Tibial nerve (tissue), 4 donors: ENCODE data around the gene SH3RF2. TPM values are rescaled to one million over a fixed set of nuclear protein-coding genes. Genes with fewer than 3 reads are reported as not detected.

ENCODE experiments used
- DNase-seq, 2 donors: peaks; one replicate each; pipeline ENCODE4 v3.0.0-alpha.2; 2019; ENCODE audit warnings: low spot score in 2 of 2
- H3K27ac ChIP-seq, 4 donors: fragments of 200-600 bp; sonication (generic) in 3 of 4; one replicate each; pipeline ENCODE4 v1.5.1; 2017 to 2019; ENCODE audit warnings: mild to moderate bottlenecking in 1 of 4
- H3K27me3 ChIP-seq, 2 donors: fragments of 200-600 bp; sonication (generic) in 1 of 2; one replicate each; pipeline versions ENCODE4 v1.5.1 to v1.6.0; 2017 to 2019
- H3K36me3 ChIP-seq, 3 donors: fragments of 200-600 bp; sonication (generic); one replicate each; pipeline ENCODE4 v1.5.1; 2018 to 2019
- H3K4me1 ChIP-seq, 4 donors: fragments of 200-600 bp; sonication (generic) in 3 of 4; one replicate each; pipeline ENCODE4 v1.5.1; 2017 to 2019
- H3K4me3 ChIP-seq, 4 donors: fragments of 200-600 bp; sonication (generic) in 3 of 4; one replicate each; pipeline ENCODE4 v1.5.1; 2017 to 2019; ENCODE audit warnings: mild to moderate bottlenecking in 1 of 4, moderate library complexity in 1 of 4
- H3K9me3 ChIP-seq, 4 donors: fragments of 200-600 bp; sonication (generic) in 3 of 4; one replicate each; pipeline ENCODE4 v1.5.1; 2017 to 2019
- CTCF ChIP-seq, 5 experiments: fragments of 200-600 bp in 3 of 5; fragments of 450-650 bp in 2 of 5; sonication (generic) in 3 of 5; IDR thresholded peaks; one replicate each; pipeline ENCODE4 v1.5.1; 2016 to 2019; ENCODE audit warnings: antibody characterized with exemption in 5 of 5, mild to moderate bottlenecking in 3 of 5, moderate library complexity in 2 of 5
- EP300 ChIP-seq, 2 donors: sonication (generic); formaldehyde crosslinking; IDR thresholded peaks; one replicate each; pipeline ENCODE4 v1.6.1; 2017; ENCODE audit warnings: antibody characterized with exemption in 2 of 2, mild to moderate bottlenecking in 1 of 2
- POLR2A ChIP-seq, 2 donors: fragments of 450-650 bp; IDR thresholded peaks; one replicate each; pipeline ENCODE4 v1.6.1; 2017; ENCODE audit warnings: antibody characterized with exemption in 2 of 2, mild to moderate bottlenecking in 2 of 2, moderate library complexity in 2 of 2
- WGBS, 2 donors: methylation state at CpG; one replicate each; pipeline ENCODE4 v1.1.5; 2018; 5-methylcytosine and 5-hydroxymethylcytosine counted together
- total RNA-seq, 4 donors: library from RNA; depleted of rRNA; stranded (reverse); fragments of >200 nt; gene quantifications; one replicate each; pipeline ENCODE4 v1.1.0, GENCODE V29; 2016

SH3RF2 gene
- total RNA-seq, 4 donors from 2014 or later: 1.0 to 5.1 (median 2.0) TPM

GRCh38 chr5:146005264-146005663 lies 68.9 kb downstream of the SH3RF2 start:
- DNase-seq: no peak
- H3K9me3 ChIP-seq: no peaks in the 10 kb centered on the region
- no peak overlapping the region for H3K4me3 ChIP-seq
- H3K27me3 ChIP-seq: no peaks in the 10 kb centered on the region
- H3K4me1 ChIP-seq: no peaks in the 10 kb centered on the region
- no peaks in the 10 kb centered on the region for H3K36me3 ChIP-seq
- TF ChIP-seq EP300 (IDR thresholded peaks at IDR 0.05): no peak
- no peak for TF ChIP-seq POLR2A (IDR thresholded peaks at IDR 0.05)
- no peak for TF ChIP-seq CTCF (IDR thresholded peaks at IDR 0.05)
- WGBS, 2 donors: 84 to 86% methylated on average over 1 of the region's 1 CpG
- no peak overlapping the region for H3K27ac ChIP-seq

- H3K27me3 ChIP-seq: no peaks in the 10 kb centered on the region
- H3K4me3 ChIP-seq: no peak overlapping the region
- H3K9me3 ChIP-seq: no peaks in the 10 kb centered on the region
- no peak for TF ChIP-seq CTCF (IDR thresholded peaks at IDR 0.05)
- no peak for TF ChIP-seq EP300 (IDR thresholded peaks at IDR 0.05)
- TF ChIP-seq POLR2A (IDR thresholded peaks at IDR 0.05): no peak
- no peaks in the 10 kb centered on the region for H3K36me3 ChIP-seq
- no peak overlapping the region for H3K27ac ChIP-seq
- no peaks in the 10 kb centered on the region for H3K4me1 ChIP-seq
- DNase-seq: no peak
Measured at GRCh38 chr5:146005723-146006122, 69.3 kb downstream of the SH3RF2 start.

GRCh38 chr5:146006470-146007190 lies 70.3 kb downstream of the SH3RF2 start:
- H3K9me3 ChIP-seq: peaks cover 0 to 4% (median 0%) of the 10 kb centered on the region in 4 donors
- H3K27me3 ChIP-seq: no peaks in the 10 kb centered on the region
- H3K36me3 ChIP-seq: no peaks in the 10 kb centered on the region
- TF ChIP-seq CTCF (IDR thresholded peaks at IDR 0.05) (no peak), EP300 (IDR thresholded peaks at IDR 0.05) (no peak), POLR2A (IDR thresholded peaks at IDR 0.05) (no peak)
- WGBS, 2 donors: 81 to 85% methylated on average over 6 of the region's 6 CpGs
- no peak overlapping the region for H3K4me3 ChIP-seq
- no peak overlapping the region for H3K27ac ChIP-seq
- no peak for DNase-seq
- H3K4me1 ChIP-seq: no peaks in the 10 kb centered on the region

GRCh38 chr5:146007270-146007669 lies 70.9 kb downstream of the SH3RF2 start:
- H3K4me3 ChIP-seq: no peak overlapping the region
- H3K27ac ChIP-seq: no peak overlapping the region
- WGBS, 2 donors: 59 to 65% methylated on average over 3 of the region's 3 CpGs
- H3K4me1 ChIP-seq: no peaks in the 10 kb centered on the region
- no peak for DNase-seq
- peaks cover 0 to 4% (median 0%) of the 10 kb centered on the region in 4 donors for H3K9me3 ChIP-seq
- H3K36me3 ChIP-seq: no peaks in the 10 kb centered on the region
- TF ChIP-seq EP300 (IDR thresholded peaks at IDR 0.05) (no peak), CTCF (IDR thresholded peaks at IDR 0.05) (no peak), POLR2A (IDR thresholded peaks at IDR 0.05) (no peak)
- no peaks in the 10 kb centered on the region for H3K27me3 ChIP-seq

GRCh38 chr5:146007989-146008388 lies 71.6 kb downstream of the SH3RF2 start:
- H3K36me3 ChIP-seq: no peaks in the 10 kb centered on the region
- no peak for DNase-seq
- no peak overlapping the region for H3K27ac ChIP-seq
- TF ChIP-seq CTCF (IDR thresholded peaks at IDR 0.05) (no peak), POLR2A (IDR thresholded peaks at IDR 0.05) (no peak), EP300 (IDR thresholded peaks at IDR 0.05) (no peak)
- peaks cover 0 to 4% (median 0%) of the 10 kb centered on the region in 4 donors for H3K9me3 ChIP-seq
- H3K4me1 ChIP-seq: no peaks in the 10 kb centered on the region
- H3K4me3 ChIP-seq: no peak overlapping the region
- WGBS, 2 donors: 60 to 66% methylated on average over 4 of the region's 4 CpGs
- H3K27me3 ChIP-seq: no peaks in the 10 kb centered on the region
